ENCODE results near the gene DAZL.

The DAZL gene

GRCh38 chr3:16609927-16610580 is 4.8 kb upstream of the DAZL start:
- no peak overlapping the region for H3K23ac ChIP-seq (ENCODE audit: low read length)
- H3K4me2 ChIP-seq (ENCODE audit: low read length), result no peak overlapping the region
- no peak overlapping the region for H3K4ac ChIP-seq (ENCODE audit: low read depth, low read length)
- H2BK5ac ChIP-seq (ENCODE audit: low read length), result no peak overlapping the region
- H4K5ac ChIP-seq (ENCODE audit: low read length), result no peak overlapping the region
- no peak overlapping the region for H4K8ac ChIP-seq (ENCODE audit: low read depth, low read length)
- WGBS (ENCODE audit: extremely low coverage, insufficient coverage, low lambda C conversion rate), result no CpG with 5 or more reads among the region's 2 CpGs
- no peaks in the 10 kb centered on the region for H3K4me1 ChIP-seq (ENCODE audit: control insufficient read depth, low read depth, low read length)
- DNase-seq, result no peak
- H3K36me3 ChIP-seq (ENCODE audit: control insufficient read depth, insufficient read depth, low read length), result no peaks in the 10 kb centered on the region
- H2AK5ac ChIP-seq (ENCODE audit: low read length), result no peak overlapping the region
- H3K79me2 ChIP-seq (ENCODE audit: control insufficient read depth, insufficient read depth, low read length), result no peaks in the 10 kb centered on the region
- H3K18ac ChIP-seq (ENCODE audit: low read length), result no peak overlapping the region
- H3K79me1 ChIP-seq (ENCODE audit: low read length), result no peaks in the 10 kb centered on the region
- H2BK15ac ChIP-seq (replicated peaks; ENCODE audit: low read depth), result no peak overlapping the region
- H3K4me3 ChIP-seq (ENCODE audit: low read length), result no peak overlapping the region
- H3K27ac ChIP-seq (ENCODE audit: low read depth, low read length), result no peak overlapping the region
- no peaks in the 10 kb centered on the region for H3K27me3 ChIP-seq (ENCODE audit: insufficient read depth, low read length, poor library complexity)
- H3K56ac ChIP-seq (ENCODE audit: low read length), result no peak overlapping the region
- no peak overlapping the region for H3K9ac ChIP-seq (ENCODE audit: low read length)
- no peak overlapping the region for H2BK120ac ChIP-seq (ENCODE audit: low read depth, low read length)

GRCh38 chr3:16608816-16609215 is 3.6 kb upstream of the DAZL start:
- no peaks in the 10 kb centered on the region for H3K4me1 ChIP-seq (ENCODE audit: control insufficient read depth, low read depth, low read length)
- H3K56ac ChIP-seq (ENCODE audit: low read length), result no peak overlapping the region
- H3K36me3 ChIP-seq (ENCODE audit: control insufficient read depth, insufficient read depth, low read length), result no peaks in the 10 kb centered on the region
- no peak overlapping the region for H2BK120ac ChIP-seq (ENCODE audit: low read depth, low read length)
- no CpG with 5 or more reads among the region's 2 CpGs for WGBS (ENCODE audit: extremely low coverage, insufficient coverage, low lambda C conversion rate)
- DNase-seq, result no peak
- no peak overlapping the region for H3K4me2 ChIP-seq (ENCODE audit: low read length)
- no peak overlapping the region for H3K23ac ChIP-seq (ENCODE audit: low read length)
- H3K9ac ChIP-seq (ENCODE audit: low read length), result no peak overlapping the region
- H3K4me3 ChIP-seq (ENCODE audit: low read length), result no peak overlapping the region
- no peak overlapping the region for H4K8ac ChIP-seq (ENCODE audit: low read depth, low read length)
- no peaks in the 10 kb centered on the region for H3K79me1 ChIP-seq (ENCODE audit: low read length)
- no peak overlapping the region for H3K27ac ChIP-seq (ENCODE audit: low read depth, low read length)
- no peak overlapping the region for H3K4ac ChIP-seq (ENCODE audit: low read depth, low read length)
- H2AK5ac ChIP-seq (ENCODE audit: low read length), result no peak overlapping the region
- no peaks in the 10 kb centered on the region for H3K27me3 ChIP-seq (ENCODE audit: insufficient read depth, low read length, poor library complexity)
- no peaks in the 10 kb centered on the region for H3K79me2 ChIP-seq (ENCODE audit: control insufficient read depth, insufficient read depth, low read length)
- H4K5ac ChIP-seq (ENCODE audit: low read length), result no peak overlapping the region
- no peak overlapping the region for H3K18ac ChIP-seq (ENCODE audit: low read length)
- no peak overlapping the region for H2BK5ac ChIP-seq (ENCODE audit: low read length)
- no peak overlapping the region for H2BK15ac ChIP-seq (replicated peaks; ENCODE audit: low read depth)

DNA sequence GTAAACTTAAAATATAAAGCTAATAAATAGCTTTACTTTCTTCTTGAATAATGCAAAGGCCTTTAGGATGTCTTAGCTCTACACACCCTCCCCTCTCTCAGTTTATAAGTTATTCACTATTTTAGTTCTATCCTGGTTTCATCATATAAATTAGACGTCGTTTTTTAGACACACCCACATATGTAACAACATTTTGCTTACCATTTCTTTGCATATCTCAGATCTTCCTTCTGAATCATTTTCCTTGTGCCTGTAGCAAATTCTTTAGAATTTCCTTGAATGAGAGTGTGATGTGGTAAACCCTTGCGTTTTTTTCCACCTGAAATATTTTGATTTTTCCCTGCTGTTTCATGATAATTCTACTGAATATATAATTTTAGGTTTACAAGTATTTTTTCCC is 2.5 kb upstream of the DAZL start:
- Histone ChIP-seq H2BK5ac (ENCODE audit: low read length) (no peak overlapping the region), H3K56ac (ENCODE audit: low read length) (no peak overlapping the region), H3K79me1 (ENCODE audit: low read length) (no peaks in the 10 kb centered on the region), H3K4me1 (ENCODE audit: control insufficient read depth, low read depth, low read length) (no peaks in the 10 kb centered on the region), H2AK5ac (ENCODE audit: low read length) (no peak overlapping the region), H3K23ac (ENCODE audit: low read length) (no peak overlapping the region), H3K4ac (ENCODE audit: low read depth, low read length) (no peak overlapping the region), H3K9ac (ENCODE audit: low read length) (no peak overlapping the region), H3K27me3 (ENCODE audit: insufficient read depth, low read length, poor library complexity) (no peaks in the 10 kb centered on the region), H3K79me2 (ENCODE audit: control insufficient read depth, insufficient read depth, low read length) (no peaks in the 10 kb centered on the region), H3K36me3 (ENCODE audit: control insufficient read depth, insufficient read depth, low read length) (no peaks in the 10 kb centered on the region), H3K4me2 (ENCODE audit: low read length) (no peak overlapping the region), H4K8ac (ENCODE audit: low read depth, low read length) (no peak overlapping the region), H2BK120ac (ENCODE audit: low read depth, low read length) (no peak overlapping the region), H3K27ac (ENCODE audit: low read depth, low read length) (no peak overlapping the region), H4K5ac (ENCODE audit: low read length) (no peak overlapping the region), H2BK15ac (replicated peaks; ENCODE audit: low read depth) (no peak overlapping the region), H3K4me3 (ENCODE audit: low read length) (no peak overlapping the region), H3K18ac (ENCODE audit: low read length) (no peak overlapping the region)
- no peak for DNase-seq
- WGBS (ENCODE audit: extremely low coverage, insufficient coverage, low lambda C conversion rate), result no CpG with 5 or more reads among the region's 3 CpGs

DNA sequence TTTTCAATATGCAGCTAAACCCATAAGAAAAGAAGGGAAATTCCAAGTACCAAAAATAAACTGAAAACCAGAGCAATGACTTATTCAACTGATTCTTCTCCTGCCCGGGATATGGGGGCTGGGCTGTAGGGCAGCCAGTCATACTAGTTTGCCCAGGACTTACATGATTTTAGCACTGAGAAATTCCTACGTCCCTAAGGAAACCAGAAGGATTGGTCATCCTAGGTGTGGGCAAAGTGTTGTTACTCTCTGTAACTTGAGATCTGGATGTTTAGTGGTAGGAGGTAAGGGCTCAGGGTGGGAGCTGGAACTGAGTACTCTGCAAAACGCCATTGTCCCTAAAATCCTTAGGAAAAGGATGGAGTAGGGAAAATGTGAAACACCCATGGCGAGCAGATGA is 1.2 kb upstream of the DAZL start:
- Histone ChIP-seq H4K8ac (ENCODE audit: low read depth, low read length) (no peak overlapping the region), H3K23ac (ENCODE audit: low read length) (no peak overlapping the region), H3K27ac (ENCODE audit: low read depth, low read length) (no peak overlapping the region), H3K4ac (ENCODE audit: low read depth, low read length) (no peak overlapping the region), H2BK15ac (replicated peaks; ENCODE audit: low read depth) (no peak overlapping the region), H2BK5ac (ENCODE audit: low read length) (no peak overlapping the region), H3K36me3 (ENCODE audit: control insufficient read depth, insufficient read depth, low read length) (no peaks in the 10 kb centered on the region), H3K27me3 (ENCODE audit: insufficient read depth, low read length, poor library complexity) (no peaks in the 10 kb centered on the region), H3K4me2 (ENCODE audit: low read length) (no peak overlapping the region), H4K5ac (ENCODE audit: low read length) (no peak overlapping the region), H3K18ac (ENCODE audit: low read length) (no peak overlapping the region), H3K9ac (ENCODE audit: low read length) (no peak overlapping the region), H3K79me2 (ENCODE audit: control insufficient read depth, insufficient read depth, low read length) (no peaks in the 10 kb centered on the region), H2AK5ac (ENCODE audit: low read length) (no peak overlapping the region), H3K4me3 (ENCODE audit: low read length) (no peak overlapping the region), H3K56ac (ENCODE audit: low read length) (no peak overlapping the region), H2BK120ac (ENCODE audit: low read depth, low read length) (no peak overlapping the region), H3K4me1 (ENCODE audit: control insufficient read depth, low read depth, low read length) (no peaks in the 10 kb centered on the region), H3K79me1 (ENCODE audit: low read length) (no peaks in the 10 kb centered on the region)
- peak; percentile 61 for DNase-seq
- WGBS (ENCODE audit: extremely low coverage, insufficient coverage, low lambda C conversion rate), result no CpG with 5 or more reads among the region's 4 CpGs

DNA sequence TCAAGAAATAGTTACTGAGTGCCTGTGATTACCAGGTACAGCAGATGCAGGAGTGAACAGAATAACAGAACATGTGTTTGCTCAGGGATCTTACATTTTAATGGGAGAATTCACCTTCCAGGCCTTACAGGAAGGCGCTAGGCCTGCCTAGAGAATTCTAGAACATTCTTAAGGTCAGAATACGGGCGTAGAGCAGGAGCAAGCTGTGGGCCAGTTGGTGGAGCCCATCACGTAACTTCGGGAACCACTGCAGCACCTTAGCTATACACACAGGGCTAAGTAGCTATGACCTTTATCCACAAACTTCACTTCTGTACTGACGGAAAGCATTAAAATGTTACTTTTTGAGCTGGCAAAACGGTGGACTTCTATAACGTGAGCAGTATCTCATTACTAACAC is 743 bp upstream of the DAZL start:
- Histone ChIP-seq H4K8ac (ENCODE audit: low read depth, low read length) (no peak overlapping the region), H3K18ac (ENCODE audit: low read length) (no peak overlapping the region), H3K9ac (ENCODE audit: low read length) (no peak overlapping the region), H3K4me2 (ENCODE audit: low read length) (no peak overlapping the region), H3K27me3 (ENCODE audit: insufficient read depth, low read length, poor library complexity) (no peaks in the 10 kb centered on the region), H3K79me2 (ENCODE audit: control insufficient read depth, insufficient read depth, low read length) (no peaks in the 10 kb centered on the region), H3K23ac (ENCODE audit: low read length) (no peak overlapping the region), H3K56ac (ENCODE audit: low read length) (no peak overlapping the region), H2AK5ac (ENCODE audit: low read length) (no peak overlapping the region), H3K4me3 (ENCODE audit: low read length) (no peak overlapping the region), H2BK120ac (ENCODE audit: low read depth, low read length) (no peak overlapping the region), H4K5ac (ENCODE audit: low read length) (no peak overlapping the region), H3K27ac (ENCODE audit: low read depth, low read length) (no peak overlapping the region), H2BK15ac (replicated peaks; ENCODE audit: low read depth) (no peak overlapping the region), H3K4ac (ENCODE audit: low read depth, low read length) (no peak overlapping the region), H3K36me3 (ENCODE audit: control insufficient read depth, insufficient read depth, low read length) (no peaks in the 10 kb centered on the region), H3K4me1 (ENCODE audit: control insufficient read depth, low read depth, low read length) (no peaks in the 10 kb centered on the region), H2BK5ac (ENCODE audit: low read length) (no peak overlapping the region), H3K79me1 (ENCODE audit: low read length) (no peaks in the 10 kb centered on the region)
- no CpG with 5 or more reads among the region's 8 CpGs for WGBS (ENCODE audit: extremely low coverage, insufficient coverage, low lambda C conversion rate)
- DNase-seq, result peak; percentile 2

DNA sequence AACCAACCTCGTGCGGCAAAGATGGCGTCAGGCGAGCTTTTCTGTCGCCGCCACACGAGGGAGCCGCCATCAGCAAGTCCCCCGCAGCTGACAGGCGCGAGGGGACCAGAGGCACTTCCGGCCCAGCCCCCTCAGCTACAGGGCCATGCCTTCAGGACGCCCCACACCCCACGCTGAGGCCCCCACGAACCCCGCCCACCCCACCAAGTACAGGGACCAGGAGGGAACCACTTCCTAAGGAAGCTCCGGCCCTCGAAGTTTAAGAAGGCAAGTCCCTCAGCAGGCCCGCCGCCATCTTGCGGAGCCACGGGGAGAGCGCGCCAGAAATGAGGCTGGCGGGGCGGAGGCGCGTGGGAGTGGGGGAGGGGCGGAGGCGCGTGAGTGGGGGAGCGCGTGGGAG is 790 bp downstream of the DAZL start:
- Histone ChIP-seq H3K23ac (ENCODE audit: low read length) (no peak overlapping the region), H2BK5ac (ENCODE audit: low read length) (no peak overlapping the region), H3K4me3 (ENCODE audit: low read length) (no peak overlapping the region), H3K27ac (ENCODE audit: low read depth, low read length) (no peak overlapping the region), H3K18ac (ENCODE audit: low read length) (no peak overlapping the region), H2AK5ac (ENCODE audit: low read length) (no peak overlapping the region), H3K4me2 (ENCODE audit: low read length) (no peak overlapping the region), H3K4ac (ENCODE audit: low read depth, low read length) (no peak overlapping the region), H3K9ac (ENCODE audit: low read length) (no peak overlapping the region), H4K8ac (ENCODE audit: low read depth, low read length) (no peak overlapping the region), H3K79me2 (ENCODE audit: control insufficient read depth, insufficient read depth, low read length) (no peaks in the 10 kb centered on the region), H3K4me1 (ENCODE audit: control insufficient read depth, low read depth, low read length) (no peaks in the 10 kb centered on the region), H3K56ac (ENCODE audit: low read length) (no peak overlapping the region), H2BK15ac (replicated peaks; ENCODE audit: low read depth) (no peak overlapping the region), H2BK120ac (ENCODE audit: low read depth, low read length) (no peak overlapping the region), H4K5ac (ENCODE audit: low read length) (no peak overlapping the region), H3K36me3 (ENCODE audit: control insufficient read depth, insufficient read depth, low read length) (no peaks in the 10 kb centered on the region), H3K79me1 (ENCODE audit: low read length) (no peaks in the 10 kb centered on the region), H3K27me3 (ENCODE audit: insufficient read depth, low read length, poor library complexity) (no peaks in the 10 kb centered on the region)
- no CpG with 5 or more reads among the region's 33 CpGs for WGBS (ENCODE audit: extremely low coverage, insufficient coverage, low lambda C conversion rate)
- DNase-seq, result peak; percentile 9
